ENCODE measurements around the gene RFX2. TPM values are rescaled to one million over a fixed set of nuclear protein-coding genes. Genes with fewer than 3 reads are reported as not detected.
"Not testable (repeated sequence)": the region's sequence is repeated elsewhere in the genome, so short reads cannot be mapped to it uniquely, and the experiment has no call there.

The RFX2 gene
- total RNA-seq, 1 experiment from 2014 or later, result 3.5 TPM

DNA sequence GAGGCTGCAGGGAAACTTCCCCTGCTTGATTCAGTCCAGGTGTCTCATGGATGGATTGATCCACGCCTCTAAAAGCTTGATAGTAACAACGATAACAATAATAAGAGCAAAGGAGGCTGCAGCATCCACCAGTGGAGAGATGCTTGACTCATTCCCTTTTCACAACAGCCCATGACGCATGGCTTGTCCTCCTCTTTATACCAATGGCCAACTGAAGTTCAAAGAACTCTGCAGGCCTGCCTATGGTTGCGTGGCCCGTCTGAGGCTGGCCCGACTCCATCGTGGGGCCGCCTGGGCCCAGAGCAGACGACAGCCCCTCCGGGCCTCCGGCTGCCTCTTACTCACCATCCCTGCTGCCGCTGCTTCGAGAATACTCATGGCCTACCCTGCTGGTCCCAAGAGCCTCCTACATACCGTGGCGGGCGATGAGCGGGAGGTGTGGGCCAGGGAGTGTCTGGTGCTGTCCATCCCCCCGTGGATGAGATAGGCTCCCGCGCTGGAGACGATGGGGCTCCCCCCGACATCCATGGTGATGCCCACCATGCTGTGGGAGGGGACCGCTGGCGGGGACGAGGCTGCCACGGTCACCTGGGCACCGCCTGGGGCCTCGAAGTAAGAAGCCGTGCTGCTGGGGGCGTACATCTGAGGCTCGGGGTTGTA lies 70.6 kb downstream of the RFX2 start:
- no peak for DNase-seq (ENCODE audit: low read depth)

DNA sequence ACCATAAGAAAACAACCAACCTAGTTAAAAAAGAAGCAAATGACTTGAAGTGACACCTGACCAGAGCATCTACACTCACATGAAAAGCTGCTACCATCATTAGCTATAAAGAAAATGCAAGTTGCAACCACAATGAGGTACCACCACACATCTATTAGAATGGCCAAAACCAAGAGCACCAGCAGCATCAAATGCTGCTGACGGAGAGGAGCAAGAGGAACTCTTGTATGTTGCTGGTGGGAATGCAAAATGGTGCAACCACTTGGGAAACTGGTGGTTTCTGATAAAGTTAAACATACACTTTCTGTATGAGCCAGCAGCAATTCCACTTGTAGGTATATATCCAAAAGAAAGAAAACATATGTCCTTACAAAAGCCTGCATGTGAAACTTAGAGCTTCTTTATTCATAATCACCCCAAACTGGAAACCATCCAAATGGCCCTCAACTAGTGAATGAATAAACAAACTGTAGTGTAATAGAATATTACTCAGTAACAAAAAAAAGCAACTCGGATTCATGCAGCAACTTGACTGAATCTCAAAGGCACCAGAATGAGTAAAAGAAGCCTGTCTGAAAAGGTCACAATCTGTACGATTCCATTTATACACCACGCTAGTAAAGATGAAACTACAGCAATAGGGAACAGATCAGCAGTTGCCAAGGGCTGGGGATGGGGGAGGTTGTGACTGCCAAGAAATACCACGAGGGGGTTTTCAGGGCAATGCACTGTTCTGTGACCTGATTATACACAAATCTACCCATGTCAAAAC lies 71.5 kb downstream of the RFX2 start:
- DNase-seq (ENCODE audit: low read depth), result no peak

DNA sequence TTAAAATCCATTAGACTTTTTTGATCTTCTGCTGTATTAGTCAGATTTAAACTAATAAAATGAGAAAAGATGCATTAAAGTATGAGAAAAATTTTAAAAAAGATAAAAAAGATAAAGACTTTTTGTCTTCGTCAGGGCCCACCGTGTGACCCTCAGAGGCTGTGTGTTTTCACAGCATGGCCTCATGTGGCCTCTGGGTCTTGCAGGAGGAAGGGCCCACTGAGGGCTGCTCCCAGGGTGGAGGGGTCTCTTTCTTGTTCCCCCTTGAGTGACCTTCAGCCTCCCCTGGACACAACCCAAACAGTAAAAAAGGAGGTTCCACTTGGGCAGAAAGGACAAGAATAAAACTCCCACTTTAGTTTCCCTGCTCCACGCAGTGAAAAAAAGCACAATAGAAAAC lies 75.3 kb downstream of the RFX2 start:
- no peak for DNase-seq (ENCODE audit: low read depth)

DNA sequence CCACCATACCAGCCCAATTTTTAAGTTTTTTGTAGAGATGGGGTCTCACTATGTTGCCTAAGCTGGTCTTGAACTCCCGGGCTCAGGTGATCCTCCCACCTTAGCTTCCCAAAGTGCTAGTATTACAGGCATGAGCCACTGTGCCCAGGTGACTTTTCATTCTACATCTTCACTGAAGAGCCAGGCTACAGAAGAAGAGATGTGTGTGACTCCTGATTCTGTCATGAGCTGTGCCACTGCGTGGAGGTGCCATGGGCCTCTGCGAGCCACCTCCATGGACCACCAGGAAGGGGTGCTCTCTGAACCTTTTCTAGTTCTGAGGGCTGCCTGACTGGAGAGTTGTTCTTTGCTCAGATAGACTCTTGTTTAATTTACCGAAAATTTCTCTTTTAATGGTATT lies 75.8 kb downstream of the RFX2 start:
- DNase-seq (ENCODE audit: low read depth), result no peak

DNA sequence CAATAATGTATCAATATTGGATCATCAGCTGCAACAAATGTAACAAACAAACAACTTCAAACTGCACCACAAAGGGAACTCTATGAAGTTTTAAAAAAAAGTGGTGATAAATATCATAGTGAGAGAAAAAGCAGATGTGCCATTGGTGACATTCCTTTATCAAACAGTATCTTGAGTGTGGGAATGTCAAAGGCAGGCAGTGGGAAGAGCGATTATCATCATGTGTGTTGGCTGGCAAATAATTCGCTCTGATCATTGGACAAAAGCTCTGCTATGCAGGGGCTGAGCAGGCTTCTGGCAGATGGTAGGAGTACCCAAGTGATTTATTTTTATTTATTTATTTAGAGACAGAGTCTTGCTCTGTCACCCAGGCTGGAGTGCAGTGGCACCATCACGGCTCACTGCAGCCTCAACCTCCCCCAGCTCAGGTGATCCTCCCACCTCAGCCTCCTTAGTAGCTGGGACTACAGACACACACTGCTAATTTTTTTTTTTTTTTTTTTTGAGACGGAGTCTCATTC lies 76.5 kb downstream of the RFX2 start:
- DNase-seq (ENCODE audit: low read depth), result no peak

DNA sequence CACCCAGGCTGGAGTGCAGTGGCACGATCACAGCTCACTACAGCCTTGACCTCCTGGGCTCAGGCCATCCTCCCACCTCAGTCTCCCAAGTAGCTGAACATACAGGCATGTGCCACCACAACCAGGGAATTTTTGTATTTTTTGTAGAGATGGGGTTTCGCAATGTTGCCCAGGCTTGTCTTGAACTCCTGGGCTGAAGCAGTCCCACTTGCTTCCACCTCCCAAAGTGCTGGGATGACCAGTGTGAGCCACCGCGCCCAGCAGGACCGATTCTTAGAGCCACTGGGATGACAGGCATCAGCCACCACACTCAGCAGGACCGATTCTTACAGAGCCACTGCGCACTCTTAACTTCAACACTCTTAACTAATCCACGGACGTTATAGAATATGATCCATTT lies 77.5 kb downstream of the RFX2 start:
- DNase-seq (ENCODE audit: low read depth), result no peak

DNA sequence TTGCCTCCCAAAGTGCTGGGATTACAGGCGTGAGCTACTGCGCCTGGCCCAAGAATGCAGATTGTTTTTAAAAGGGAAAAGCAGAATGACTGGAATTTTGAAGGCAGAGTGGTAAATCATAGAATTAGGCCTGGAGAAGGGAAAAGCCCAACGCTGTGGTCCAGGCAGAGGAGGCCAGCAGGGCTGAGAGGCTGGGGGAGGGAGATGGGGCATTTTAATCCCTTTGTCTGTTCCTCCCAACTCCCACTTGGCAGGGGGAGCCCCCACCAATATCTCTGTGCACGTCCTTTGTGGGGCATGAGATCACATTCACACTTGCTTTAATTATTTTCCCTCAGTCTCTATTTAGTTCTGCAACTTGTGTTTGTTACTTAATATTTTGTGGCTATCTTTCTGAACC lies 77.9 kb downstream of the RFX2 start:
- no peak for DNase-seq (ENCODE audit: low read depth)

DNA sequence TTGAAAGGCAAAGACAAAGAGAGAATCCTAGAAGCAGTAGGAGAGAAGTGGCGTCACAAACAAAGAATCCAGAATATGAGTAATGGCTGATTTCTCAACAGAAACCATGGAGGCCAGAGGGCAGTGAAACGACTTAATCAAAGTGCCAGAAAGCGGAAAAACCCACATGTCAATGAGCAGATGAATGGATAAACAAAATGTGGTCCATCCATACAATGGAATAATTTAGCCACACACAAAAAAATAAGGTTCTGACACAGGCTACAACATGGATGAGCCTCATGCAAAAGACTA lies 80.1 kb downstream of the RFX2 start:
- DNase-seq (ENCODE audit: low read depth), result peak; percentile 52

DNA sequence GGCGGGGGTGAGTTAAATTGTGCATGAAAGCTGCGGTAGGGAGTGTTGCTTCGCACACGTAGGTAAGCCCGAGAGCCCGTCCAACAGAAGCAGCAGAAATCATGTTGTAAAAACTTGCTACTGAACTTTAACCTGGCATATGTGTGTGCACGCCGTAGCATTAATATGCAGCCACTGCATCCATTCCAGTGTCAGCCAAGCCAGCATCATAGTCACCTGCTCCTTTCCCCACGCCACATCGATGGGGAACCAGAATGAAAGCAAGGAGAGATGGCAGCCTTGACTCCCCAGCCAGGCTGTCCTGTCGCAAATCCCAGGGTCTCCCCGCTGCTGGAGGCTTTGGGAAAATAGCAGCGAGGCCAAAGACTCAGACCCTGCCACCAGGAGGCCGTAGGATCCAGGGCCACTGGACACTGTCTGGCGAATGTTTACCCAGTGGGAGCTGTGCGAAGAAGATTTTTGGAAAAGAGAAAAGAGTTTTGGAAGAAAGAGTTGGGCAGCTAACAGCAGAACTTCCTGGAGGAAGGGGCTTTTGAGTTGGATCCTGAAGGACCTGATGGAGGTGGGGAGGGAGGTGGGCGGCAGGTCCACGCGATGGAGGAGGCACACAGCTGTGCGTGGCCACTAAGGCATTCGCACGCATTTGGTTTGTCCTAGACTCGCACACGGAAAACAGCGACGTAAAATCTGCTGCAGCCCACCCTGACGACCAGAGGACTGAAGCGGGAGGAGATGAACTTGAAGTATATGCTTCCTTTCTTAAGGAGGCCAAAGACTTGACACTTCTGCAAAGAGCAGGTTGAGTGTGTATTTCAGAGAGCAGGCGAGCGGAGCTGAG lies 83.7 kb downstream of the RFX2 start:
- no peak for DNase-seq (ENCODE audit: low read depth)

DNA sequence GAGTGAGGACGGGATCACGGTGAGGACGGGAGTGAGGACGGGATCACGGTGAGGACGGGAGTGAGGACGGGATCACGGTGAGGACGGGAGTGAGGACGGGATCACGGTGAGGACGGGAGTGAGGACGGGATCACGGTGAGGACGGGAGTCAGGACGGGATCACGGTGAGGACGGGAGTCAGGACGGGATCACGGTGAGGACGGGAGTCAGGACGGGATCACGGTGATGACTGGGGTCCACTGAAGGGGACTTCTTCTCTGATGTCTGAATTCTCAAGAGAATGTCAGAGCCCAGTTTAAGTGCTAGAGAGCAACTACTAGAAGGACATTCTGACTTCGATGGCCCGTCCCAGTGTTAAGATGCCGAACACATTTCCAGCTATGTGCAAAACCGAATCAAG lies 85.5 kb downstream of the RFX2 start:
- not testable (repeated sequence) for DNase-seq (ENCODE audit: low read depth)

DNA sequence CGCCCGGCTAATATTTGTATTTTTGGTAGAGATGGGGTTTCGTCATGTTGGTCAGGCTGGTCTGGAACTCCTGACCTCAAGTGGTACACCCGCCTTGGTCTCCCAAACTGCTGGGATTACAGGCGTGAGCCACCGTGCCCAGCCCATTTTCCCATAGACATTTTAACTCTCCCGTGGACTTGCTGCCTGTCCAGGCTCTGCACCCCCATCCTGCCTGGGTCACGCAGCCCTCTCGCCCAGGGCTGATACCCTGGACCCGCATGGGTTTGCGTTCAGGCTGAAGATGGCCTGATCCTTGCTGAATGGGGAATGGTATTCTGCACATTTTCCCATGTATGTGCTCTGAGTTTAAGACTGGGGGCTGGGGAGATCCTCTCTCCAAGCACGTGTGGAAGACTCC lies 86.4 kb downstream of the RFX2 start:
- DNase-seq (ENCODE audit: low read depth), result no peak

DNA sequence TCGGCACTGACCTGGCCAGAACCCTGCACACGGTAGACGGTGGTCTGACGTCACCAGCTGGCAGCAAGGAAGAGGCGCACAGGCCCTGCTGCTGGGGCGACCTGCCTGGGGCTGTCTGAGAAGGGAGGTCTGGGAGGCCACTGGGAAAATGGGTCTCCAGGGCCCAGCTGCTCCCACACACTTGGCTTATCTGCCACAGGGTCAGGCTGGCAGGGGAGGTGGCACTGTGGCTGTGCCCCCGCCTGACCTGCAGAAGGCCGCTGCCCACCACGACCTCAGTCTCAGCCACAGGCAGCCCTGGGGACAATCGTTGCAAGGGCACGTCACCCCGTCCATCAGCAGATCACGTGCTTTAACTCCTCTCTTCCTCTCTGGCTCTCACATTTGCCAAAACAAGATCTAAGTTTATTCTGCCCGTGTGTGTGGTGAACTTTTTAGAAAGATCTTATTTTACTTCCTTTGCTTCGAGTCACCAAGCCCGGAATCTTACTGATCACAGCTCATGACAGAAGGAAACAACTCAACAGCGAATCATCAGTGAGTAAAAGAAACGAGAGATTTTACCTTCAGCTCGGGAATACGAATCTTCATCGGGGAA lies 87.1 kb downstream of the RFX2 start:
- peak; percentile 46 for DNase-seq (ENCODE audit: low read depth)

DNA sequence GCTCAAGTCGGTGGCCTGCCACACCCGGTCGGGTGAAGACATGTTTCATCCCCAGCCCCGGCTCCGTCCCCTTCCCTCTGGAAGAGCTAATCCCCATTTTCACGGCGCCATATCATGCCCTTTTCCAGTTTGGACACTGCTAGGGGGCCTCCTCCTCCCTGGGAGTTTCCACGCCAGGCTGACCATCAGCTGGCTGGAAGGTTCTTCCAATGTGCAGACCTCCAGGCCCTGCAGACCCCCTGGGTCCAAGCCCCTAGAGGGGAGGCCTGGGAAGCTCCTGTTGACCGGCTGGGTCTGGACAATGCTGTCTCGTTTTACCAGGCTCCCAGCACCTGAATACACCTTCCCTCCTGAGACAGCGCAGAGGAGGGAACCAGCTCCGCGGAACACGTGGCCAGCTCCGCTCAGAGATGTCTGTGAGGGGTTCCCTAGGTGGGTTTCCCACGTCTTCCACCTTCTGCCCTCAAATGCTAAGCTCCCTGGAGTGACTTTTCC lies 87.7 kb downstream of the RFX2 start:
- DNase-seq (ENCODE audit: low read depth), result no peak

DNA sequence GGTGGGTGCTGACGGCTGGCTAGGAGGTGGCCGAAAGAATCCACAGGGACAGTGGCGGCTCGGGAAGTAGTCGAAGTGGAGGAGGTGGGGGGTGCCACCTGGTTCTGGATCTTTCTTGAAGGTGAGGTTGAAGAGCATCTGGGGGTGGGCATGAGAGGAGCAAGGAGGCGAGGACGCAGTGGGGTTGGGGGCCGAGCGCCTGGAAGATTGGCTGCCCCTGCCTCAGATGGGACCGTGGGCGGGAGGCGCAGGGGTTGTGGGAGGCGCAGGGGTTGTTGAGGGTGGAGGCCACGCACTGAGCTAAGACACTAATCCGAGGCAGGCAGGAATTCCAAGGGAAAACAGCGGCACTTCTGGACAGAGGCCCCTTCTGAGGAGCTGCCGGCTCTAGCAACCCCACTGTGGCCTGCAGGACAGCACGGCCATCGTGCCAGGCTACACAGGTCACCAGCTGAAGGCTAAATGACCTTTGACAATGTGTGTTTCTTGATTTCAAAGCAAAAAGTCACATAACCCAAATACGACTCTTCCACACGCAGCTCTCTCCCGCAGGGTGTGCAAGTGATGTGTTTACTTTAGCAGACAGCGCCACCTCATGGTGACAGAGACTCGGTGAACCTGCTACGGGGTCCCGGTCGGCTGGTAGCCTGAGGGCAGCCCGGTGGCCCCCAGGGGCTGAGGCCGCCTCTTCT lies 88.3 kb downstream of the RFX2 start:
- DNase-seq (ENCODE audit: low read depth), result no peak

DNA sequence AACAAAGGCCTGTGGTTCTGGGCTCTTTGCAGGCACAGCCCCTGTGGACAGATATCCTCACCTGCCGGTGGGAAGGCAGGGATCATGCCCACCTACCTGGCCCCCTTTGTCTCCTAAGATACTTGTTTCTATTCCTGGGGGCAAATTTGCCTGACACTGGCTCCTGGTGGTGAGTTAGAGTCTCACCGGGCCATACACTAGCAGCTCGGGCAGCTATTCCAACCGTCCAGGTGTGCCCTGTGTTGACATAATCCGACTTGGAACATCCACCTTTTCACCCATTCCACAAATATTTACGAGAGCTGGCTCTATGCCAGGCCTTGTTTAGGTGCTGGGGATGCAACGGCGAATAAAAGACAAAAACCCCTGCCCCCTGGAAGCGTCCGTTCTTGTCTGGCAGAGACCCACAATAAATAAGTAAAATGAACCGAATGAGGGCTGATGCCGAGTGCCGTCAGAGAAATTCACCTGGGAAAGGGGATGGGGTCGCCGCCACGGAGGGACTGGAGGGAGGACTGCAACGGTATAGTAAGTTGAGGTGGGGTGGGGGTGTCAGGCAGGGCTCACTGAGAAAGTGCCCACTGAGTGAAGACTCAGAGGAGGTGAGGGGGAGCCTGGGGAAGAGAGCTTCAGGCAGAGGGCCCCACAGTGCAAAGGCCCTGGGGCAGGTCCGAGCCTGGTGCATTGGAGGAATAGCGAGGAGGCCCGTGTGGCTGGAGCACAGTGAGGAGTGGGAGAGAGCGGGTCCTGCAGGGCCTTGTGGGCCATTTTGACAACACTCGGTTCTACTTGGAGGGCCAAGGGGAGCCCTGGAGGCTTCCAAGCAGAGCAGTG lies 89.1 kb downstream of the RFX2 start:
- no peak for DNase-seq (ENCODE audit: low read depth)

DNA sequence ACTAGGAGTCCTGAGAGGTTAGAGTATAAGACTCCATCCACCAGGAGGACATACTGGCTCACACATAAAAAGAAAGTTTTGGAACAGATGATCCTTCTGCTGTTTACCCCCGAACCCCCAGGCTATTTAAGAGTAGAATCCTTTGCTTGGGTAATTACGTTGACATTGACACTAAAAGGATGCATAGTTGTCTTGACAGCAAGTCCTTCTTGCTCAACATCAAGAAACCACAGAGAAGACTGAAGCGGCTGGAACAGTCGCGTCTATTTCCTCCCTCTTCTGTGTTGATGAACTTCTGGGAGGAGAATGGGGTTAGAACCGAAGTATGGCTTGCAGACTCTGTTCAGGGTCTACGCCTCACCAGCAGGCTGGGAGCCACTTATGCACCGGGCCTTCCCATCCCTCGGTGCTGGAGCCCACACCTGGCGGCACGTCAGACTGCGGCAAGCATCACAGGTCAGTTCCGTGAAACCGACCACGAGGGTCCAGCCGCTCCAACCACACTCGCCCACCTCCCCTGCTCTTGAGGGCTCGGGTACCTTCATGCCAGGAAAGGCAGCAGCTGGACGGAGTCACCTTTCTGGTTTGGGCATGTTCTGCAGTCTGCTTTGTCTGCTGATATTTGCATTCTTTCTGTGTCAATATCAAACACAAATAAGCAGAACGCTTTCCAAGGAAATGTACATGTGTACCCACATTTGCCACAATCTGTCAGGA lies 90.0 kb downstream of the RFX2 start:
- DNase-seq (ENCODE audit: low read depth), result no peak

DNA sequence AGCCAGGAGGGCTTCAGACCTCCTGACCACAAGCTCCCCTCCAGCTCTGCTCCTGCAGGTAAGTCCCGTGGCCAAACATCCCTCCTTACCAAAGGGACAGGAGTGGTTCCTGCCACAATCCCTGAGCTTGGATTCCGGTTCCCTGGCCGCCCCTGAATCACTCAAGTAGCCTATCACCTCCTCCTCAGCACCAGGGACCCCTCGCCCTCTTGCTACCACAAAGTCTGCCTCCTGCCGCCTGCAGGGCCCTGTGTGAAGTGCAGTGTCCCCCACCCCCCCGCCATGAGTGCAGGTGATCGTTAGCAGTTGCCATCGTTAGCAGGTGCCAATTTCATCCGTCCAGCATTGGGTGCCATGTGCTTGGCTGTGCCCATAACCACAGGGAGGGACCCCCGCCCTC lies 91.5 kb downstream of the RFX2 start:
- DNase-seq (ENCODE audit: low read depth), result no peak

DNA sequence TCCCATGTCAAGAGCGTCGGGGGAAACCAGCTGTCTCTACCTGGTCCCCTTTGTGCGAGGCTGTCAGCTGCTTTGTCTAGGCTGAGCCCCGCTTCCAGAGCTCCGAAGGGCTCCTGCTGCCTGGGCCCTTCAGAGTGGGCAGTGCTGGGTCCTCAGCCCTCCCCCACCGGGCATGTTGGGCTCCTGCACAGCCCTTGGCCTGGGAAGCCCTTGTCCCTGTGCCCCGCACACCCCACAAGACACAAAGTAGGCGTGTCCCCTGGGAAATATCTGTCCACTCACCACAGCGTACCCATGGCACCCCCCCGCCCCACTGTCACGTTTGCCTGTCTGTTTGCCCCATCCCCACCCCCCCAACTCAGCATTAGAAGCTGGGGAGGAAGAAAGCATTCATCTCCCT lies 92.7 kb downstream of the RFX2 start:
- DNase-seq (ENCODE audit: low read depth), result no peak

DNA sequence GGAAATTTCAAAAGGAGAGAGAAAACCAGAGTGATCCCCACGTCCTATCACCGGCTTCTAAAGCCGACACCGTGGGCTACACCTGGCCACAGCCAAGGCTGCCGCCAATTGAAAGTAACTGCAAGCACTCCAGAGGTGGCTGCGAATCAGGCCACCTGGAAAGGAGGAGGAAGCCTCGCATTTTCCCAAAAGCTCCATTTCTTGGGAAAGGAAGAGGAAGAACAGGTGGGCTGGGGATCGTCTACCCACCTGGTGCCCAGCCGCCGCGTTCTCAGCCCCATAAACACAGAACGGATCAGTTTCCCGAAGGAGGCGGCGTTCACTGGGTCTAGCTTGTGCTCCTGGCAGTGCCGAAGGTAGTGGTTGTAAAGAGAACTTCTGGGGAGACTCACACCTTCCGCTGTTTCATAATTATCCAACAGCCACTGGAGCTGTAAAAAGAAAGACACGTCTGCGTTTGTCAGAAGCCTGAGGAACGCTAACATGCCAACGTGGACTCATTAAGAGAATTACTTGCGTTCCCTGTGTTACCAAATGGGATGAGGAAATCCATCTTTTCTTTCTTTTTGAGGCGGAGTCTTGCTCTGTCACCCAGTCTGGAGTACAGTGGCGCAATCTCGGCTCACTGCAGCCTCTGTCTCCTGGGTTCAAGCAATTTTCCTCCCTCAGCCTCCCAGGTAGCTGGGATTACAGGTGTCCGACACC lies 94.3 kb downstream of the RFX2 start:
- no peak for DNase-seq (ENCODE audit: low read depth)
